ENCODE data around the gene C1orf116. TPM values are rescaled to one million over a fixed set of nuclear protein-coding genes. Genes with fewer than 3 reads are reported as not detected.
A peak's percentile ranks its signal among the peaks of the same experiment; 100 is the strongest.

The C1orf116 gene
- total RNA-seq, 4 donors from 2014 or later: 25.7 to 41.2 (median 29.2) TPM

DNA sequence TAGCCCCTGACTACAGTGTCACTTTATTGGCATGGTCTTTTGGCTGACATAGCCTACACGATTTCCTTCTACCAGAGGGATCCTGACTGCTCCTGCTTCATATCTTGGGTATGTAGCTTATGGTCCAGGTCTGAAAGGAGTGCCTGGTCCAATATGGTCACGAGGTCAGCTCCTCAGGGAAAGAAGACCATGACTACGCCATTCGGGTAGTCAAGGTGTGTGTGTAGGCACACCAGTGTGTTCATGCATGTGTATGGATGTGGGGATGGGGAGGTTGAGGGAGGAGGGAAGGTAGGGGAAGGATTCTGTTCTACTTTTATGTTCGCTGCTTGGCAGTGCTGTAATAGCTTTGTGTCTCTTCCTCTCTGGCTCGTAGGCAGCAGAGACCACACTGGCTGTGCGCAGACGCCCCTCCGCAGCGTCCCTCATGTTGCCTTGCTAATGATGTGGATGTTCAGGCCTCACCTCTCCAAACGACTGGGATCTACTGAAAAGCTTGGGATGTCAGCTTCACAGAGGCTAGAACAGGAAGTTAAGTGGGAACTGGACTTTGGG is 46.1 kb upstream of the C1orf116 start:
- no peaks in the 10 kb centered on the region for H3K9me3 ChIP-seq
- no peak for DNase-seq
- H3K4me3 ChIP-seq: no peak overlapping the region
- intact Hi-C loops (cut with DNase I; ENCODE audit: low total_unique reads): no loop called here
- no peak overlapping the region for H3K27ac ChIP-seq
- H3K4me1 ChIP-seq: peaks cover 0 to 15% (median 0%) of the 10 kb centered on the region in 4 donors
- WGBS, 2 donors (ENCODE audit: low coverage in 1 of 2): 64 to 84% methylated on average over 6 to 11 of the region's 11 CpGs
- no peak for TF ChIP-seq CTCF (IDR thresholded peaks at IDR 0.05)
- no peak for TF ChIP-seq EP300 (IDR thresholded peaks at IDR 0.05; ENCODE audit: low read depth)
- TF ChIP-seq POLR2A (IDR thresholded peaks at IDR 0.05): no peak
- TF ChIP-seq POLR2AphosphoS5 (IDR thresholded peaks at IDR 0.05): no peak
- in situ Hi-C loops (cut with MboI; ENCODE audit: low pct_ligation_motif_present in 1 of 4, low pct_unique_long_range_greater_than_20kb in 1 of 4, low sequenced_read_pairs in 3 of 4): loop anchor here (10.0 to 25.0 kb wide), 3 partner anchors 326 to 434 kb away; partner anchors contain the start of gene CR1 (in 2 of the 4)
- peaks cover 0 to 5% (median 0%) of the 10 kb centered on the region in 4 donors for H3K36me3 ChIP-seq
- no peaks in the 10 kb centered on the region for H3K27me3 ChIP-seq

DNA sequence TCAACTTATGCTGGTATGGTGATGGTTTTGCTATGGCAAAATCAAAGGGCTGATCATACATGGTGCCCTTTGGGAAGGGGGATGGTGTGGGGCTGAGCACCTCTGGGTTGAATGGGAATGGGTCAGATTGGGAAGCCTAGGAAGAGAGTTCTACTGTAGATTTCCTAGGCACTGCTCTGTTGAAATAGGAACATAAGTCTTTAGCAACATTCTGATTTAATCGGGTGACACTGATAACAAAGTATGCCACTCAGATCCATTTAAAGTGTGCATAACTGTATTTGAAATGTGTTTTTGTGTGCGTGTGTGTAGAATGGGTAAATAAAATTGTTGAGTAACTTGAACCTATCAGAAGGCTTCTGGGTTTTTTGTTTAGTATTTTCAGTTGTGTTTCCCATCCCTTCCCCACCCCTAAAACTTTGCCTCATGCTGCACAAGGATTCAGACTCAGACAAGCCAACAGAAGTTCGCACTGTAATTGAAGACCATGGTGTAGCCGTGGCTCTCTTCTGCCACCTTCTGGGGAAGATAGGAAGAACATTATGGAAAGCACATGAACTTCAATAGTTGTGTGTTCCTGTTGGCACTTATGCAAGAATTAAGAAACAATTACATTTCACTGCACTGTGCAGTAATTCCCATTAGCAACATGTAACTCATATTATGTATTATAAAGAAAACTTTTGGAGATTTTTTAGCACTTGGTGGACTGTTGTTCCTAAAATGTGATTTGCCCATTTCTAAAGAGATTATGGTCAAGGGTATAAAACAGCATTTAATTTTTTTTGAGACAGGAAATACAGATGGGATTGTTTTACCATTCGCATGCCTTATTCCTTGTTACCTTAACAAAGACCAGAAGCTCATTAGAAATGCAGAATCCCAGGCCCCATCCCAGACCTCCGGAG is 45.2 kb upstream of the C1orf116 start:
- in situ Hi-C loops (cut with MboI; ENCODE audit: low pct_ligation_motif_present in 1 of 4, low pct_unique_long_range_greater_than_20kb in 1 of 4, low sequenced_read_pairs in 3 of 4): loop anchor here (10.0 to 25.0 kb wide), 3 partner anchors 327 to 435 kb away; partner anchors contain the start of gene CR1 (in 2 of the 4)
- peak overlapping the region in 2 of 4 donors; percentile 42 to 46 for H3K27ac ChIP-seq

GRCh38 chr1:207077012-207077411 is 44.5 kb upstream of the C1orf116 start:
- intact Hi-C loops (cut with DNase I; ENCODE audit: low total_unique reads) (no loop called here), in situ Hi-C loops (cut with MboI; ENCODE audit: low pct_ligation_motif_present in 1 of 4, low pct_unique_long_range_greater_than_20kb in 1 of 4, low sequenced_read_pairs in 3 of 4) (loop anchor here (10.0 to 25.0 kb wide), 3 partner anchors 328 to 435 kb away; partner anchors contain the start of gene CR1 (in 2 of the 4))
- peaks cover 0 to 9% (median 0%) of the 10 kb centered on the region in 4 donors for H3K36me3 ChIP-seq
- no peaks in the 10 kb centered on the region for H3K9me3 ChIP-seq
- DNase-seq: no peak
- H3K4me3 ChIP-seq: no peak overlapping the region
- H3K27me3 ChIP-seq: no peaks in the 10 kb centered on the region
- H3K27ac ChIP-seq: peak overlapping the region in 2 of 4 donors; percentile 15 to 46
- peaks cover 0 to 15% (median 0%) of the 10 kb centered on the region in 4 donors for H3K4me1 ChIP-seq
- WGBS, 2 donors (ENCODE audit: low coverage in 1 of 2): 68 to 71% methylated on average over 1 of the region's 1 CpG
- no peak for TF ChIP-seq POLR2A (IDR thresholded peaks at IDR 0.05)
- TF ChIP-seq CTCF (IDR thresholded peaks at IDR 0.05): no peak
- no peak for TF ChIP-seq POLR2AphosphoS5 (IDR thresholded peaks at IDR 0.05)
- no peak for TF ChIP-seq EP300 (IDR thresholded peaks at IDR 0.05; ENCODE audit: low read depth)

More for the DNA sequence above, 45.2 kb upstream of the C1orf116 start:
- no peaks in the 10 kb centered on the region for H3K9me3 ChIP-seq
- TF ChIP-seq CTCF (IDR thresholded peaks at IDR 0.05): peak; percentile 86 to 93 (median 88)
- no peak for TF ChIP-seq EP300 (IDR thresholded peaks at IDR 0.05; ENCODE audit: low read depth)
- peak in 1 of 3 donors; percentile 48 for TF ChIP-seq POLR2AphosphoS5 (IDR thresholded peaks at IDR 0.05)
- peak; percentile 74 for DNase-seq
- 30 to 37% methylated on average over 6 of the region's 6 CpGs for WGBS, 2 donors (ENCODE audit: low coverage in 1 of 2)
- intact Hi-C loops (cut with DNase I; ENCODE audit: low total_unique reads): no loop called here
- H3K4me1 ChIP-seq: peaks cover 0 to 15% (median 0%) of the 10 kb centered on the region in 4 donors
- no peak overlapping the region for H3K4me3 ChIP-seq
- no peaks in the 10 kb centered on the region for H3K27me3 ChIP-seq
- H3K36me3 ChIP-seq: peaks cover 0 to 5% (median 0%) of the 10 kb centered on the region in 4 donors
